HG03135 (cell line): ENCODE measurements around the gene SGMS1.
"Not testable (repeated sequence)": the region's sequence is repeated elsewhere in the genome, so short reads cannot be mapped to it uniquely, and the experiment has no call there.

Experiments used
- ATAC-seq: cut with Tn5 transposase; IDR thresholded peaks from one replicate; pipeline ENCODE4 v1.9.1; 2021; ENCODE audit warnings: mild to moderate bottlenecking, moderate library complexity; ENCODE audit not compliant: unreplicated experiment

The SGMS1 gene

GRCh38 chr10:50384898-50385297, 238.9 kb downstream of the SGMS1 start:
- no peak for ATAC-seq

GRCh38 chr10:50384238-50384637, 239.5 kb downstream of the SGMS1 start:
- no peak for ATAC-seq

GRCh38 chr10:50382576-50383023, 241.2 kb downstream of the SGMS1 start:
- no peak for ATAC-seq

GRCh38 chr10:50381642-50382041, 242.1 kb downstream of the SGMS1 start:
- ATAC-seq = no peak

- no peak for ATAC-seq
Measured at GRCh38 chr10:50379616-50380015, 244.1 kb downstream of the SGMS1 start.

- ATAC-seq = no peak
Measured at GRCh38 chr10:50375745-50376144, 248.0 kb downstream of the SGMS1 start.

GRCh38 chr10:50375051-50375452, 248.7 kb downstream of the SGMS1 start:
- no peak for ATAC-seq

GRCh38 chr10:50373821-50374501, 249.8 kb downstream of the SGMS1 start:
- no peak for ATAC-seq

GRCh38 chr10:50369931-50370330, 253.8 kb downstream of the SGMS1 start:
- ATAC-seq = no peak

GRCh38 chr10:50367732-50368131, 256.0 kb downstream of the SGMS1 start:
- ATAC-seq = no peak

GRCh38 chr10:50366421-50366820, 257.3 kb downstream of the SGMS1 start:
- ATAC-seq = not testable (repeated sequence)

- not testable (repeated sequence) for ATAC-seq
Measured at GRCh38 chr10:50364730-50365129, 259.0 kb downstream of the SGMS1 start.

GRCh38 chr10:50362547-50363125, 261.1 kb downstream of the SGMS1 start:
- ATAC-seq = peak; percentile 80

- no peak for ATAC-seq
Measured at GRCh38 chr10:50361946-50362345, 261.8 kb downstream of the SGMS1 start.

GRCh38 chr10:50360077-50360850, 263.5 kb downstream of the SGMS1 start:
- ATAC-seq = no peak

GRCh38 chr10:50358925-50359687, 264.6 kb downstream of the SGMS1 start:
- no peak for ATAC-seq

- no peak for ATAC-seq
Measured at GRCh38 chr10:50358411-50358810, 265.3 kb downstream of the SGMS1 start.

GRCh38 chr10:50356481-50356832, 267.3 kb downstream of the SGMS1 start:
- ATAC-seq = not testable (repeated sequence)

- ATAC-seq = not testable (repeated sequence)
Measured at GRCh38 chr10:50355693-50356480, 267.9 kb downstream of the SGMS1 start.

GRCh38 chr10:50351483-50352146, 272.1 kb downstream of the SGMS1 start:
- ATAC-seq = no peak
